Neural progenitor cell (in vitro differentiated cells): Measurements from ENCODE around the gene GYPC. TPM values are rescaled to one million over a fixed set of nuclear protein-coding genes. Genes with fewer than 3 reads are reported as not detected.

Source experiments
- DNase-seq: peaks from one replicate; pipeline ENCODE4 v3.0.0-alpha.2; 2016; ENCODE audit warnings: low spot score
- H2AFZ ChIP-seq: fragments of 200-600 bp; sonication (generic); replicated peaks from 2 replicates; pipeline ENCODE4 v1.6.1; 2016; ENCODE audit warnings: antibody characterized with exemption
- H3F3A ChIP-seq: fragments of 200-600 bp; sonication (generic); 2 replicates; pipeline ENCODE4 v1.6.1; 2016; ENCODE audit warnings: antibody characterized with exemption, low read depth
- H3K27ac ChIP-seq: fragments of 200-600 bp; sonication (generic); 2 replicates; pipeline ENCODE4 v1.5.1; 2016; ENCODE audit warnings: mild to moderate bottlenecking
- H3K27me3 ChIP-seq: fragments of 200-600 bp; sonication (generic); 2 replicates; pipeline ENCODE4 v1.6.1; 2016; ENCODE audit warnings: mild to moderate bottlenecking, moderate library complexity
- H3K36me3 ChIP-seq: fragments of 200-600 bp; sonication (generic); 2 replicates; pipeline ENCODE4 v1.5.1; 2016
- H3K4me1 ChIP-seq: fragments of 200-600 bp; sonication (generic); 2 replicates; pipeline ENCODE4 v1.6.1; 2016; ENCODE audit warnings: mixed run types
- H3K4me2 ChIP-seq: fragments of 200-600 bp; sonication (generic); 2 replicates; pipeline ENCODE4 v1.6.1; 2016
- H3K4me3 ChIP-seq: fragments of 200-600 bp; sonication (generic); 2 replicates; pipeline ENCODE4 v1.5.1; 2016
- H3K79me2 ChIP-seq: fragments of 200-600 bp; sonication (generic); 2 replicates; pipeline ENCODE4 v1.6.1; 2016; ENCODE audit warnings: low read depth
- H3K9ac ChIP-seq: fragments of 200-600 bp; sonication (generic); 2 replicates; pipeline ENCODE4 v1.6.1; 2016
- H3K9me3 ChIP-seq: fragments of 200-600 bp; sonication (generic); 2 replicates; pipeline ENCODE4 v1.5.1; 2016; ENCODE audit warnings: low read depth
- H4K20me1 ChIP-seq: fragments of 200-600 bp; sonication (generic); 2 replicates; pipeline ENCODE4 v1.6.1; 2016; ENCODE audit warnings: low read depth
- H3K27ac Mint-ChIP-seq: 3 replicates; pipeline ENCODE4 v1.8.0; 2021; ENCODE audit warnings: mixed read lengths
- H3K27me3 Mint-ChIP-seq: 2 replicates; pipeline ENCODE4 v1.8.0; 2022; ENCODE audit warnings: low read depth, mild to moderate bottlenecking, inconsistent platforms, moderate library complexity, mixed read lengths; ENCODE audit not compliant: insufficient read depth
- H3K36me3 Mint-ChIP-seq: 3 replicates; pipeline ENCODE4 v1.8.0; 2021; ENCODE audit warnings: mixed read lengths
- H3K4me1 Mint-ChIP-seq: 3 replicates; pipeline ENCODE4 v1.8.0; 2021; ENCODE audit warnings: mixed read lengths
- H3K4me3 Mint-ChIP-seq: 3 replicates; pipeline ENCODE4 v1.8.0; 2021; ENCODE audit warnings: mild to moderate bottlenecking, moderate library complexity, mixed read lengths
- H3K9me3 Mint-ChIP-seq: 3 replicates; pipeline ENCODE4 v1.8.0; 2020; ENCODE audit warnings: mixed read lengths
- EZH2 ChIP-seq: fragments of 200-600 bp; sonication (generic); IDR thresholded peaks from 2 replicates; pipeline ENCODE4 v1.6.1; 2017; ENCODE audit warnings: antibody characterized with exemption, mild to moderate bottlenecking, moderate library complexity
- EZH2phosphoT487 ChIP-seq: fragments of 200-600 bp; sonication (generic); IDR thresholded peaks from 2 replicates; pipeline ENCODE4 v1.6.1; 2017; ENCODE audit warnings: antibody characterized with exemption
- total RNA-seq: library from RNA; depleted of rRNA; stranded (reverse); fragments of >200 nt; gene quantifications from 2 replicates; pipeline ENCODE4 v1.2.3, GENCODE V29; 2015; ENCODE audit warnings: low replicate concordance
- TF ChIP-seq, protein P1 (sequence below): fragments of 200-600 bp; sonication (generic); IDR thresholded peaks from 2 replicates; pipeline ENCODE4 v1.5.1; 2017; ENCODE audit warnings: antibody characterized with exemption, mild to moderate bottlenecking

Gene GYPC
- total RNA-seq, 1 donor from 2014 or later: 3.4 TPM

DNA sequence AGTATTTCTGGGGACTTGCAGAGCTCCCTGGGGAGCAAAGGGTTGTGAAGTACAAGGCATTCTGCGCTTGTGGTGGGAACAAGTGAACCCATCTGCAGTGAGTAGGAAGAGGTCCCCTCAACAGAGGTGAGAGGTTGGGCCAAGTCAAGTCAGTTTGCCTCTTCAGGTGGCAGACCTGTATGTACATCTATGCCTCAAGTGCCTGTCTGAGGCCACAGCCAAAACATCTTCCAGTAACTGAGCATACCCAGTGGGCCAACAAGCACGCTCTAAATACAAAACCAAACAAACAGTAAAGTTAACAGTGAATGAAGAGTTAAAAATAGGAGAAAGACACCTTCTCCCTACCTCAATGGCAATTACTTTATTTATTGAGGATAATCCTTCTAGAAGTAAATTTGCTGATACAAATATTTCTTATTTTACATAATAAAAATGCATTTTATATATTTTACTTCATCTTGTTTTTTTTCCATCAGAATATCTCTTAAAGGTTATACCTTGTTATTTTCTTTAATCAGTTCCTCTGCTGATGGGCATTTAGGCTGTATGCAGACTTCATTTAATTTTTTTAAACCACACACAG lies 2.5 kb downstream of the GYPC start:
- Histone ChIP-seq H3F3A (peaks cover 20% of the 10 kb centered on the region), H3K4me1 (peaks cover 34% of the 10 kb centered on the region), H2AFZ (no peak overlapping the region), H3K9ac (no peak overlapping the region), H3K27me3 (peaks cover 19% of the 10 kb centered on the region), H4K20me1 (no peaks in the 10 kb centered on the region), H3K9me3 (no peaks in the 10 kb centered on the region), H3K79me2 (no peaks in the 10 kb centered on the region), H3K4me2 (peak overlapping the region; percentile 86), H3K27ac (no peak overlapping the region), H3K36me3 (no peaks in the 10 kb centered on the region), H3K4me3 (no peak overlapping the region)
- DNase-seq: no peak
- H3K4me1 Mint-ChIP-seq: peaks cover 60% of the 10 kb centered on the region
- peak overlapping the region; percentile 94 for H3K4me3 Mint-ChIP-seq
- TF ChIP-seq EZH2: no peak
- no peak for TF ChIP-seq EZH2phosphoT487
- TF ChIP-seq, protein P1, sequence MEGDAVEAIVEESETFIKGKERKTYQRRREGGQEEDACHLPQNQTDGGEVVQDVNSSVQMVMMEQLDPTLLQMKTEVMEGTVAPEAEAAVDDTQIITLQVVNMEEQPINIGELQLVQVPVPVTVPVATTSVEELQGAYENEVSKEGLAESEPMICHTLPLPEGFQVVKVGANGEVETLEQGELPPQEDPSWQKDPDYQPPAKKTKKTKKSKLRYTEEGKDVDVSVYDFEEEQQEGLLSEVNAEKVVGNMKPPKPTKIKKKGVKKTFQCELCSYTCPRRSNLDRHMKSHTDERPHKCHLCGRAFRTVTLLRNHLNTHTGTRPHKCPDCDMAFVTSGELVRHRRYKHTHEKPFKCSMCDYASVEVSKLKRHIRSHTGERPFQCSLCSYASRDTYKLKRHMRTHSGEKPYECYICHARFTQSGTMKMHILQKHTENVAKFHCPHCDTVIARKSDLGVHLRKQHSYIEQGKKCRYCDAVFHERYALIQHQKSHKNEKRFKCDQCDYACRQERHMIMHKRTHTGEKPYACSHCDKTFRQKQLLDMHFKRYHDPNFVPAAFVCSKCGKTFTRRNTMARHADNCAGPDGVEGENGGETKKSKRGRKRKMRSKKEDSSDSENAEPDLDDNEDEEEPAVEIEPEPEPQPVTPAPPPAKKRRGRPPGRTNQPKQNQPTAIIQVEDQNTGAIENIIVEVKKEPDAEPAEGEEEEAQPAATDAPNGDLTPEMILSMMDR: no peak
- H3K9me3 Mint-ChIP-seq: no peaks in the 10 kb centered on the region
- peak overlapping the region; percentile 65 for H3K27ac Mint-ChIP-seq
- peaks cover 6% of the 10 kb centered on the region for H3K27me3 Mint-ChIP-seq
- peaks cover 5% of the 10 kb centered on the region for H3K36me3 Mint-ChIP-seq

DNA sequence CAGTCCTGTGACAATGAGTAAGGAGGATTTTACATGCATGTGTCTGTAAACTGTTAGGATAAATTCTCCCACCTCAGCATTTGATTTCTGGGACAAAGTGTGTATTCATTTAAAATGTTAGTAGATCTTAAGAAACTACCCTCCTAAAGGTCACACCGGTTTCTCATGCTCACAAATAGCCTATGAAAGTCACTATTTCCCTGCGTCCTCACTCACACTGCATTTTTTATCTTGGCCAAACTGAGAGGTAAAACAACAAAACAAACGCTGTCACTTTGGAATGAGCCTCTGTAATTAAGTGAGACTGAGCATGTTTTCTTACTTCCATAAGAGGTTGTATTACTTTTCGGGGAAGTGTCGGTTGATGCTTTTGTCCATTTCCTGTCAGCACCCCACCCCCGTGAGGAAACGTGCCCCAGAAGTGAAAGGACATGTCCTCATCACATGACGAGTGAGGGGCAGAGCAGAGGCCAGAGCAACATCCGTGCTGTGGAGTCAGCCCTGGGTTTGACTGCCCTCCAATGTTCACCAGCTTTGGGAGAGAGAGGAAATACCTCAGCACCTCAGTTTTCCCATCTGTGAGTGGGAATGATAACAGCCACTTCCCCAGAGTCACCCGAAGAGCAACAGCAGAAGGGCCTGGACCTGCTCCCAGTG lies 3.1 kb downstream of the GYPC start:
- Mint-ChIP-seq H3K27ac (no peak overlapping the region), H3K4me1 (peaks cover 63% of the 10 kb centered on the region), H3K36me3 (peaks cover 10% of the 10 kb centered on the region), H3K4me3 (no peak overlapping the region), H3K9me3 (no peaks in the 10 kb centered on the region), H3K27me3 (peaks cover 6% of the 10 kb centered on the region)
- DNase-seq: no peak
- no peaks in the 10 kb centered on the region for H3K36me3 ChIP-seq
- peaks cover 20% of the 10 kb centered on the region for H3F3A ChIP-seq
- no peaks in the 10 kb centered on the region for H4K20me1 ChIP-seq
- H3K9ac ChIP-seq: no peak overlapping the region
- no peak overlapping the region for H2AFZ ChIP-seq
- H3K4me3 ChIP-seq: no peak overlapping the region
- H3K27ac ChIP-seq: no peak overlapping the region
- TF ChIP-seq, protein P1: no peak
- no peak for TF ChIP-seq EZH2phosphoT487
- H3K4me2 ChIP-seq: no peak overlapping the region
- peaks cover 19% of the 10 kb centered on the region for H3K27me3 ChIP-seq
- peaks cover 34% of the 10 kb centered on the region for H3K4me1 ChIP-seq
- H3K9me3 ChIP-seq: no peaks in the 10 kb centered on the region
- no peaks in the 10 kb centered on the region for H3K79me2 ChIP-seq

DNA sequence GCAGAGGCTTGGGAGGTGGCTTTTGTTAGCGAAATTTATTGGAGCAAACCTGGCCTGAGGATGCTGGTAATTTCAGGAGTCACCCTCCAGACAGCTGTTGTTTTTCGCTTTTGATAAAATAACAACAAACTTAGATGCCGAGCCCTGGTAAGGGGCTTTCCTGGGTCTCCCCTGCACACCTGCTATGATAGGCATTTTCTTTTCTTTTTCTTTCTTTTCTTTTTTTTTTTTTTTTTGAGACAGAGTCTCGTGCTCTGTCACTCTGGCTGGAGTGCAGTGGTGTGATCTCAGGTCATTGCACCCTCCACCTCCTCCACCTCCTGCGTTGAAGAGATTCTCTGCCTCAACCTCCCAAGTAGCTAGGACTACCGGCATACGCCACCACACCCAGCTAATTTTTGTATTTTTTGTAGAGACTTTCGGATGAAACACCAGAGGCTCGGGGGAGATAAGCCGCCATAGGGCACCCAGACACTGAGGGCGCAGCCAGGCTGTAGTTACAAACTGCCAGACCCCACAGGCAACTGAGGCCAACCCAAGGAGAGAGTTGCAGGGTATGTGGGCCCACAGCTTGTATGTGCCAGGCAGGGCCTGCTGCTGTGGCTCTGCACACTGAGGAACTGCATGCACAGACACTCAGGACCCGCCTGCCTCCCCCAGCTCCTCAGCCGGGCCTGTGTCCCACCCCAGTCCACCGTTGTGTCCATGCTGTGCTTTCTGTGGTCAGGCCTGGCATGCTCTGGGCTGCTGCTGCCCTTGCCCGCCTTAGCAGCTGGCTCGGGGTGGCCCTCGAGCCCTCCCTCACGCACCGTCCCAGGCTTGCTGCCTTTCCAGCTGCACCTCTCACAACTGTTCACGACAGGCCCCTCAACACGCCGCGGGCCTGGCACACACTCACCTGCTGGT lies 3.9 kb downstream of the GYPC start:
- no peaks in the 10 kb centered on the region for H3K36me3 ChIP-seq
- H3K4me1 Mint-ChIP-seq: peaks cover 63% of the 10 kb centered on the region
- no peak for DNase-seq

More for the DNA sequence above, 3.9 kb downstream of the GYPC start:
- Mint-ChIP-seq H3K4me3 (no peak overlapping the region), H3K9me3 (no peaks in the 10 kb centered on the region), H3K27me3 (peaks cover 6% of the 10 kb centered on the region), H3K36me3 (peaks cover 13% of the 10 kb centered on the region), H3K27ac (no peak overlapping the region)
- TF ChIP-seq EZH2 (no peak), EZH2phosphoT487 (no peak)
- TF ChIP-seq, protein P1: no peak
- Histone ChIP-seq H2AFZ (no peak overlapping the region), H3K4me2 (no peak overlapping the region), H3F3A (peaks cover 20% of the 10 kb centered on the region), H3K9ac (no peak overlapping the region), H4K20me1 (no peaks in the 10 kb centered on the region), H3K79me2 (no peaks in the 10 kb centered on the region), H3K27me3 (peaks cover 14% of the 10 kb centered on the region), H3K4me1 (peaks cover 33% of the 10 kb centered on the region), H3K9me3 (no peaks in the 10 kb centered on the region), H3K4me3 (no peak overlapping the region), H3K27ac (no peak overlapping the region)
